Nephron progenitor cell (in vitro differentiated cells): ENCODE results near the gene IFNA2.
A peak's percentile ranks its signal among the peaks of the same experiment; 100 is the strongest.

Source experiments
- DNase-seq: peaks from one replicate; pipeline ENCODE4 v3.0.0; 2021
- H3K27ac Mint-ChIP-seq: 2 replicates; pipeline ENCODE4 v1.8.0; 2021; ENCODE audit warnings: mild to moderate bottlenecking, moderate library complexity, mixed read lengths
- H3K27me3 Mint-ChIP-seq: 2 replicates; pipeline ENCODE4 v1.8.0; 2021; ENCODE audit warnings: mild to moderate bottlenecking, low read depth, mixed read lengths; ENCODE audit not compliant: poor library complexity
- H3K36me3 Mint-ChIP-seq: 2 replicates; pipeline ENCODE4 v1.8.0; 2021; ENCODE audit warnings: low read depth, mixed read lengths
- H3K4me1 Mint-ChIP-seq: 2 replicates; pipeline ENCODE4 v1.8.0; 2021; ENCODE audit warnings: mixed read lengths
- H3K4me3 Mint-ChIP-seq: 2 replicates; pipeline ENCODE4 v1.8.0; 2021; ENCODE audit warnings: mild to moderate bottlenecking, moderate library complexity, mixed read lengths
- H3K9me3 Mint-ChIP-seq: 2 replicates; pipeline ENCODE4 v1.8.0; 2021; ENCODE audit warnings: mild to moderate bottlenecking, moderate library complexity, mixed read lengths
- TF ChIP-seq, protein P1 (sequence below): fragments of 200-600 bp; sonication (generic); IDR thresholded peaks from 2 replicates; pipeline ENCODE4 v1.5.0; 2021; ENCODE audit warnings: antibody characterized with exemption

IFNA2 gene

DNA sequence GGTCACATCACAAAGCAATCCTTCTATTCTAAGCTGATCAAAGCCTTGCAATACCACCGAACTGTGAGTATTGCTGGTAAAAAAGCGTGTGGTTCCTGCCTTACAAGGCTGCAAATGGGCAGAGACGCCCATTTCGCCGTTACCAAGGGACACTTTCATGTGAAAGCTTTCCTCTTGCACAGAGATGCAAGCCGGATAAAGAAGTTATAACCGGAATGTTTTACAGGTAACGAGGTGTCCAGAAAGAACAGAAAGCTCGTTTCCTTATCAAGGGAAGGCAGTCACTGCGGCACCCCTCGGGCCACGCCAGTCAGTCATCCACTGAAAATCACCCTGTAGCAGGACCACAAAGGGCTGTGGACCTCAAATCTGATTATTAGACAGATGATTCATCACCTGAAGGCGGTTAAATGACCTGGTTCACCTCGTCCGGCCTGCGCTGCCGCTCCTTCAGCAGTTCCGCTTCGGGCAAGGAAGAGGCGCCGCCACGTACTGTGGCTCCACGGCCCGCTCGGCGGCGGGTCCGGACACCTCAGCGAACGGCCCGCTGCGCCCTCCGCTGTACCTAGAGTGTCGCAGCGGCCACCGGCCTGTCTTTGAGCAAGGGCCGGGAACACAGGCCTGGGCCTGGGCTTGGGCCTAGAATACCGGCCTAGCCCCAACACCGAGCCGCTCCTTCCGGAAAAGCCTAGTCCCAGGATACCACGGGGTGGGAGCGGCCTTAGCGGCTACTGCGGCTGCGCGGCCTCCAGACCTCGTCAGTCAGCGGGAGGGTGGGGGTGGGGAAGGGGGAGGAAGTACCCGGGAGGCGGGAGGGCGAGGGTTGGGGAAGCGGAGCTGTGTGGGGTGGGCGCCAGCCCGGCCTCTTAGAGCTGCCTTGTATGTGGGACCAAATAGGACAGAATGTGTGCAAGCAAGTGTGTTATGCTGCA is 50.2 kb downstream of the IFNA2 start, which contains the start of gene KLHL9:
KLHL9 (minus strand) TSS at position 704 of the 932 bp plus-strand sequence; CDS start at position 159, 545 bp downstream.
- H3K4me1 Mint-ChIP-seq, result peaks cover 49% of the 10 kb centered on the region
- peaks cover 4% of the 10 kb centered on the region for H3K27me3 Mint-ChIP-seq
- H3K4me3 Mint-ChIP-seq, result peak within 1 kb of the TSS; percentile 95
- H3K27ac Mint-ChIP-seq, result peak within 1 kb of the TSS; percentile 96
- DNase-seq, result peak; percentile 90
- H3K9me3 Mint-ChIP-seq, result no peaks in the 10 kb centered on the region
- peaks cover 16% of the 10 kb centered on the region for H3K36me3 Mint-ChIP-seq
- TF ChIP-seq, protein P1, sequence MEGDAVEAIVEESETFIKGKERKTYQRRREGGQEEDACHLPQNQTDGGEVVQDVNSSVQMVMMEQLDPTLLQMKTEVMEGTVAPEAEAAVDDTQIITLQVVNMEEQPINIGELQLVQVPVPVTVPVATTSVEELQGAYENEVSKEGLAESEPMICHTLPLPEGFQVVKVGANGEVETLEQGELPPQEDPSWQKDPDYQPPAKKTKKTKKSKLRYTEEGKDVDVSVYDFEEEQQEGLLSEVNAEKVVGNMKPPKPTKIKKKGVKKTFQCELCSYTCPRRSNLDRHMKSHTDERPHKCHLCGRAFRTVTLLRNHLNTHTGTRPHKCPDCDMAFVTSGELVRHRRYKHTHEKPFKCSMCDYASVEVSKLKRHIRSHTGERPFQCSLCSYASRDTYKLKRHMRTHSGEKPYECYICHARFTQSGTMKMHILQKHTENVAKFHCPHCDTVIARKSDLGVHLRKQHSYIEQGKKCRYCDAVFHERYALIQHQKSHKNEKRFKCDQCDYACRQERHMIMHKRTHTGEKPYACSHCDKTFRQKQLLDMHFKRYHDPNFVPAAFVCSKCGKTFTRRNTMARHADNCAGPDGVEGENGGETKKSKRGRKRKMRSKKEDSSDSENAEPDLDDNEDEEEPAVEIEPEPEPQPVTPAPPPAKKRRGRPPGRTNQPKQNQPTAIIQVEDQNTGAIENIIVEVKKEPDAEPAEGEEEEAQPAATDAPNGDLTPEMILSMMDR, result no peak
